Measurements from ENCODE around the gene LDLRAP1.
A peak's percentile ranks its signal among the peaks of the same experiment; 100 is the strongest.

The LDLRAP1 gene

DNA sequence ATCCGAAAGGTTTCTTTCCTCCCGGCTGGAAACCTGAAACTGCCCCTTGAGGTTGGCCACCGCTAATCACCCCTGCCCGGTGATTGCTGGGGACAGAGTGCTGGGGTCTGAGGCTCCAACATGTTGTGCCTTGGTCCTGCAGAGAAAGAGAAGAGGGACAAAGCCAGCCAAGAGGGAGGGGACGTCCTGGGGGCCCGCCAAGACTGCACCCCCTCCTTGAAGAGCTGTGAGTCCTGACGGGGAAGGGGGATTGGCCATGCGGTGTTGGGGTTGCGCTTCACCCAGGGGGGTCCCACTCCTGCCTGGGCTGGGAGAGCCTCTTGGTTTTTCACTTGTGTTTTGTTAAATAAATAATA is 19.5 kb downstream of the LDLRAP1 start:
- no peak for DNase-seq

DNA sequence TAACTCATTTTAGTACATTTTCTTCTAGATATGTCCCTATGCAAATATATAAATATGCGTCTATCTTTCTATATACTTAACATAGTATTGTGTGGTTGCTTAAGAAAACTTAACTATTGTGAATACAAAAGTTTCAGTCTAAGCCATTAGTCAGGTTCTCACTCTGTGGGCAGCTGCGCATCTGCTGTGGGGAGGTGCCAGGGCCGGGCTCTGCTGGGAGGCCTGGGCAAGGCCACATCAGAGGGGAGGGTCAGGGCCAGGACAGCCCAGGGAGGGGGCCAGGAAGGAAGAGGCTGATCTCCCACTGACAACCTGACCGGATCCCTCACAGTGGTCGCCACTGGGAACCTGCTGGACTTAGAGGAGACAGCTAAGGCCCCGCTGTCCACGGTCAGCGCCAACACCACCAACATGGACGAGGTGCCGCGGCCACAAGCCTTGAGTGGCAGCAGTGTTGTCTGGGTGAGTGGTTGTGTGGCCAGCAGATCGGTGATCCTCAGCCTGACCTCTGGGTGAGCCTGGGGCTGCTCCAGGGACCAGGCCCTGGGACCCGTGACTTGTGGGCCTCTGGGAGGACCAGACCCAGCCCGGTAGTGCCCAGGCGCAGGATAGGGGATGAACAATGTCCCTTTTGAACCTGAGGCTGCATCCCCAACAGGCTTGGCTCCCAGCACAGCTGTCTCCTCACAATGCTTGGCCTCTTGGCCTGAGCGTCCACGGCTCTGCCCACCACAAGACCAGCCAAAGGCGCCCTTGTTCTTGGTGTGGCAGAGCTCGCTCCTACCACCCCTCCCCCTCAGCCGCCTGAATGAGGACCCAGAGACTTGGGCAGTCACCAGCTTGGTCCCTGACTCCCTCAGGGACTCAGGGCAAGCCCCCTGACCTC is 20.2 kb downstream of the LDLRAP1 start:
- no peak for DNase-seq

DNA sequence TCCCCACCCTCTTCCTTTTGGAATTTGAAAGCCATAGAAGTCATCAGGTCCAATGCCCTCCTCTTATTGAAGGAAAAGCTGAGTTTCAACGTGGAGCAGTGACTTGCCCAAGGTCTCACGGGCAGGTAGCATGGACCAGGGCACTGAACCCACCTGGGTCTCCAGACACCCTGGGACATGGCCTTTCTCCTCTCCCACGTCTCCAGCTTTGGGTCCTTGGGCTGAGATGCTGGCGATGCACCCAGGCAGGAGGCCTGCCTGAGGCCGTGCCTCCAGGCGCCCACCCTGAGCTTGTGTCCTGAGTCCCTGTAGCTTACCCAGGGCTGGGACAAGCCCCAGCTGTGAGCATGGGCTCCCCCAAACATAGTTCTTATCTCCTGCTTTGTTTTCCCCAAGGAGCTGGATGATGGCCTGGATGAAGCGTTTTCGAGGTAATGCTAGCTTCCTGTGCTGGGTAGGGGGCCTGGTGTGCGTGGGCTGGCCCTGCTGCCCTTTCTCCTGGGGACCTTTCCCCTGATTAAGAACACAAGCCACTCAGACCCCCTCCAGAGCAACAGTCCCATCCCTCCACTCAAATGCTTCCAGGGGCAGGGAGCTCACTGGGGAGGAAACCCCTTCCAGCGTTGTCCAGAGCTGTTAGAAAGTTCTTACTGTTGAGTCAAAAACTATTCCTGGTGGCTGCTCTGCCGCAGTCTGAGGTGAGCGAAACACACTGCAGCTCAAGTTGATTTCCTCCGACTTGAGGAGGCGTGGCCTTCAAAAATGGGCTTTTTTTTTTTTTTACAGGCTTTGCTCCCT is 21.6 kb downstream of the LDLRAP1 start:
- DNase-seq: peak; percentile 77

DNA sequence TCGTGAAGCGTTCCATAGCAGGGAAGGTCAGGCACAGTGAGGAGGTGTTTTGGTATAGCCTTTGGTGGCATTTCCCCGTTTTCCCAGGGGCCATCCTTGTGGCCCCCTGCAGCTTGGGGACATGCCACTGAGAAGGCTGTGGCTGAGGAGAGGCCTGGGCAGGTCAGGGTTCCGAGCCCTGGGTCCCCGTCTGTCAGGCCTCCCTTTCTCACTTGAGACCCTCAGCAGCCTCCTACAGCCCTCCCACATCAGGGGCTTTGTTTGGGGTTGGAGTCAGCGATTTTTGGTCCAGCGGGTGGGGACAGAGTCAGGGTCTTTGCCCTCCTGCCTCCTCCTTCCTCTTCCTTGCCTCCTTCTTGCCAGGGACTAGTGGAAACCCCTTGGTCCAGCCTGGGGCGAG is 22.2 kb downstream of the LDLRAP1 start:
- no peak for DNase-seq

DNA sequence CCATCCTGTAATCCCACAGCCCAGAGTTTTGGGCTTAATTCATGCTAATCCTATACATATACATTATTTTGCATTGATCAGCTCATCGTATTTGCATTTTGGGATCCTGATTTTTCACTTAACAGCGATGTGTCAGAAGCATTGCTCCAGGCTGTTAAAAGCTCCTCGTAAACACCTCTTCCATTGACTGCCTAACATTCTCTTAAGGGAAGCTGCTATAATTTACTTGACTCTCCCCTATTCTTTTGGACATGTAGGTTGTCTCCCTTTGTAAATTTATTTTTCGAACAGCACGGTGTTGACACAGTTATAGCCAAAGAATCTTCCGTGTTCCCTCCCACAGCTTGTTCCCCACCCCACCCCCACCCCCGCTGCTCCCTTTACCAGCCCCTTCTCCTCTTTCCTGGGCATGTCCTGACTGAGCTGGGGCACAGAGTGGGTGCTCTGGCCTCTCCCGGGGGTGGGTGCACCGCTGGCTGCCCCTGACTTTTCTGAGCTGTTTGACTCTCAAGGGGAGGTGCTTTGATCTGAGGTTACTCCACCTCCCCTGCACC is 22.8 kb downstream of the LDLRAP1 start:
- DNase-seq: no peak

DNA sequence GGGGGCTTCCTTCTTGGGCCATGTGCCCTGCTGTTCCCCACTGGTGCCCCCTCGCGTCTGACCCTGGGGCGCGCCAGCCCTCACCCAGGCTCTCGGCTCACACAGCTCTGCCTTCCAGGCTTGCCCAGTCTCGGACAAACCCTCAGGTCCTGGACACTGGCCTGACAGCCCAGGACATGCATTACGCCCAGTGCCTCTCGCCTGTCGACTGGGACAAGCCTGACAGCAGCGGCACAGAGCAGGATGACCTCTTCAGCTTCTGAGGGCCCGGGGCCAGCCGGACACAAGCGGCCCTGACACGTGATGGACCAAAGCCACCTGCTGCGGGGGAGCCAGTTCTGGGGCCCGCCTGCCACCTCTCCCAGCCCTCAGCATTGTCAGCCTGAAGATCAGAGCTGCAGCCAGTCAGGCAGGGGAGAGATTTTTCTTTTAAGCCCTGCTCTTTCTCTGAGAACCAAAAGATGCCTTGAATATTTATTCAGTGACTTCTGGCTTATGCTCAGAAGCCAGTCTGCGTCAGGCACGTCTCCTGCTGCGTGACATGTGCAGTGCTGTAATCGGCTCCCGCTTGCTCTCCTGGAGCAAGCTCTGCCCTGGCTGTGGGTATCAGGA is 23.4 kb downstream of the LDLRAP1 start:
- DNase-seq: no peak

DNA sequence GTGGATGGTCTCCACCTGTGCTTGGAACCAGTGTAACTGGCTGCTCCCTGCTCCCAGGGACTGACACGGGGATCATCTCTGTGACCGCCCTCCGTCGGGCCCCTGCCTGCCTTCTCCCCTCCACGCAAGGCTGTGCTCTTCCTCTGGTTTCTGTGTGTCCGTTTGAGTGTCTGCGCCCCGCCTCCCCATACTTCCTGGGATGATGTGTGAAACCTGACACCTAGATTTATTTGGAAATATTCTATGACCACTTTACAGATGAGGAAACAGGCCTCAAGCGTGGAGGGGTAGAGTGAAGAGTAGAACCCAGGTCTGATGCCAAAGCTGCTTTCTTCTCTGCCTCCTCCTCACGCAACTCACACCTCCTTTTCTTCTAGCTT is 24.3 kb downstream of the LDLRAP1 start:
- no peak for DNase-seq

DNA sequence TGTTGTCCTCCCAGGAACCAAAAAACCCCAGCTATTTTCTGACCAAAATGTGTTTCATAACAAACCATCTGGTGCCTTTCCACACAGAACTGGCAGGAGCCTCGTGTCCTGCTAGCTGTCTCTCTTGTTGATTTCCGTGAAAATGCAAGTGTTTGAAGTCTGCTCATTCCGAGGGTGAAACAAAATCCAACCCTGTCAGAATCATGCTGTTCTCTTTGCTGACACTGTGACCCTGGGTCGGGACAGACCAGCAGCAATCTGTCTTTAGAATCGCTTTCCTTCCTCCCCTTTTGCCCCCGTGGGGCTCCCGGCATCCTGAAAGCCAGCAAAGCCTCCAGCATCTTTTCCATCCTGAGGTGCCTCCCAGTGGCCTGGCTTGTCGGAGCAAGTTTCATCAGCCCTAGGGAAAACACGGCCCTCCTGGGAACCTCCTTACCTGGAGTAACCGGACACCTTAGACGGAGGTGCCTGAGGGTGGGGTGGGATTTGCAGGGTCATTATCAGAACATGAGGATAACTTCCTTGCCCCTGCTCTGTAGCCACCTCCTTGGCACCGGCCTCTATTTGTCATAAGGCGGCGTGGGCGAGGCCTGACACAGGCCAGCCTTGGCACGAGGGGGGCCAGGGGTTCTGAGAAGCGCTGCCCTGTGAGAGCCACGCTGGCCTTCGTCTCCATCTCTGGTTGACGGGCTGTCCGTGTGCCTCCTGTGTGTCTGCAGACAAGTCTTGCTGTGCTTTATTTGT is 24.9 kb downstream of the LDLRAP1 start:
- DNase-seq: no peak

DNA sequence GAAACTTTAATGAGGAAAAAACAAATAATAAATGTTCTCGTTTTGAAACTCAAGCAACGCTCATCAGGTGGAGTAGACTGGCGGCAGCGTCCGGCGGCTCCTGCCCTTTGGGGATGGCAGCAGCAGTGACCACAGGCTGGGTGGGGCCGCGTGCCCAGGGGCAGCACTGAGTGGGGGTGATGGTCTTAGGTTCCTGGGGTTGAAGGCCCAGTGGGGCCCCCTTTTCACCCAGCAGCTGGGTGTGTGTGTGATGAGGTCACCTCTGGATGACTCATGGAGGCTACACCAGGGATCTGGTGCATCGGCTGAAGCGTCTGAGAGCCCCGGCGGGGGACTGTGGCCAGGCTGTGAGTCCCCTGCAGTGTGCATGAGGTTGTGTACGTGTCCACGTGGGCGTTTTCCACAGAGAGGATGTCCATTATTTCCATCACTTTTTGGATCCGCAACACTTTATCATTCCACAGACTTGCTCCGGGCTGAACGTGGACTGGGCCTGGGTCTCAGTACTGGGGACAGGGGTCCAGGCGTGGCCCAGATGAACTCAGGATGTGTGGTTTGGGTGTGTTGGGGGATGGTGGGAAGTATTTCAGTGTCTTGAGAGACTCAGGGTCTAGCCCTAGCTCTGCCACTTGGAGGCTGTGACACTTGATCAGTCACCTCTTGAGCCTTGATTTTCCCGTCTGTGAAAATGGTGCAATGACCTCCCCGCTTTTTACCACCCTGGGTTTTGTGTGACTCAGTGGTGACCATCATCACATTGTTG is 25.6 kb downstream of the LDLRAP1 start:
- no peak for DNase-seq

DNA sequence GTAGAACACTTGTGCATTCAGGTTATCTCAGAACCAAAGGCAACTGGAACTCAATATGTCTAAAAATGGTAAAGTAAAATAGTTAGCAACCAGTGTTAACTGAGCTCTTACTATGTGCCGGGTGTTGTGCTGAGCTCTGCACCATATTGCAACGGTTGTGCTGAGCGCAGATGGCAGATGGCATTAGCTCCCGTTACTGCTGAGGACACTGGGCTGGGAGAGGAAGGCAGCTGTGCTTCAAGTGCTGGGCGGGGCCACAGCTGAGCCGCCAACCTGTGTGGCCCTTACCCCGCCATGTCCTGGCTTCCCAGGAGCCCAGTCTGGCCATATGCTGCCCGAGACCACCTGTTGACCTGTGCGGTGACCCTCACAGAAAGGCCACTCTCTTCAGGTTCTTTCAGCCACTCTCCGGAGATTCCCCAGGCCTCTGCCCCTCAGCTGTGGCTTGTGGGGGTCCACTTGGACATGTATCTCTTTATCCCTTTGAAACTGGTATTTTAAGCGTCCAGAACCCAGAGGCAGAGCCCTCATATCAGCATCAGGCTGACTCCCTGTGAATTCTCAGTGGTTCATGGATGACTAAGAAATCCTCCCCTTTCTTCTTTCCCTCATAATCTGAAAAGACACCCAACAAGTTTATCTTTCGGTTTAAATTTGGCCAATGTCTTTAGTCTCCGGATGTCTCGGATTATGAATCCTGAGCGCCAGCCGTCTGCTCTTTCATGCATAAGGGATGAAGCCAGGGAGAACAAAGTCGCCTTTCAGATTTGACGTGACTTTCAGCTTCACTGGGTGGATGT is 26.4 kb downstream of the LDLRAP1 start:
- no peak for DNase-seq

DNA sequence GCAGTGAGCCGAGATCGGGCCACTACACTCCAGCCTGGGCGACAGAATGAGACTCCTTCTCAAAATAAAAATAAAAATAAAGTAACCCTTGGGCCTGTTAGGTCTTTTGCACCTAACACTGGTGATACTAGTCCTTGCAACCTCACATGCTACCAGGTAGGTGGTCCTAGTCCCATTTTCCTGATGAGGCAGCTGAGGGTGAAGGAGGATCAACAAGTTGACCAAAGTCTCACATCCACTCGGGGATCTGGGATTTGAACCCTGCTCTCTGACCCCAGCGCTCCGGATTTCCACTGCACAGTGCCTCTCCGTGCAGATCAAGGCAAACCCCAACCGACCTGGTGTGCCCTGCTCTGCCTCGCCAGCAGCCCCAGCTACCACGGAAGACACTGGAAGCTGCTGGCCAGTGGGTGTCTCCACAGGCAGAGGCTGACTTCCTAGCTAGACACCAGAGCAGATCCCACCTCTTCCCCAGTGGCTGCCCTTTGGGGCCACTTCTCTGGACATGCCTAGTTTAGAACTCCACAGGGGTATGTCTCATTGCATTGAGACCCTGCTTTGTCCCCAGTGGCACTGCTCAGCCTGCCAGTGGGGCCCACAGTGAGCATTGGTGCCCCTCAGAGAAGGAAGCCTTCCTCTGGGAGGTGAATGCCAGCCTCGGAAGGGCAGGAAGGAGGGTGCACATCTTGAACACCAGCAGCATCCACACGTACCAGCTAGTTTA is 27.6 kb downstream of the LDLRAP1 start:
- no peak for DNase-seq

DNA sequence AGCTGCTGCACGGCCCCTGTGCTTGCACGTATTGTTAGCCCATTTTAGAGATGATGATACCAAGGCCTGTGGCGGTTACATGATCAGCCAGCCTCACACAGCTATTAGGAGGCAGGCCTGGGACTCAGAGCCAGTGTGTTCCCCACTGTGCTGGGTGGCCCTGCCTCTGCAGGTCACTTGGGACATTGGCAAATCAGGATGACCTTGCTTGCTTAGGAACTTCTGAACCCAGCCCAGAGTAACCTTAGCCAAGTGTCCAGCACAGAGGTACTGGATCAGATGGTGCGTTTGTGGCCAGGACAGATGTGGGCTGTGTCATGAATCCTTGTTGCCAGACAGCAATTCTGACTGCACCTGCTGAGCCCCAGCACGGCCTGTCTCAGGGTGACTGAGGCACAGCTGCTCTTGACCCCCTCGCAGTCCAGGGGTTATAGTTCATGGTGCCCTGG is 28.1 kb downstream of the LDLRAP1 start:
- no peak for DNase-seq

DNA sequence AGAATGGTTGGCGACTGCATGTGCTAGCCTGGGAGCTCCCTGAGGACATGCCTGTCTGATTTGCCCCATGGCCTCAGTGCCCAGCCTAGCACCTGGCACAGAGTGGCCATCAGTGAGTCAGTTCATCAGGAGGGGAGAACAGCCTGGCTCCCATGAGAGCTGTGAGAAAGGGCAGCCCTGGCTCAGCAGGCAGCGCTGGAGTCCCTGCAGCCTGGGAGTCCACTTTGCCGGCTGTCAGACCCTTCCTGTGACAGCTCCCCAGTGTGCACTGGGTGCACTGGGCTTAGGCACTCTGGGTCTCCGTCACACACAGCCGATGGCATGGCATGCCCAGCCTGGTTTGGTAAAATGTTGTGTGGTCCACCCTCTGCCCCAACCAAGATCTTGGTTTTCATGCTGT is 28.7 kb downstream of the LDLRAP1 start:
- no peak for DNase-seq

DNA sequence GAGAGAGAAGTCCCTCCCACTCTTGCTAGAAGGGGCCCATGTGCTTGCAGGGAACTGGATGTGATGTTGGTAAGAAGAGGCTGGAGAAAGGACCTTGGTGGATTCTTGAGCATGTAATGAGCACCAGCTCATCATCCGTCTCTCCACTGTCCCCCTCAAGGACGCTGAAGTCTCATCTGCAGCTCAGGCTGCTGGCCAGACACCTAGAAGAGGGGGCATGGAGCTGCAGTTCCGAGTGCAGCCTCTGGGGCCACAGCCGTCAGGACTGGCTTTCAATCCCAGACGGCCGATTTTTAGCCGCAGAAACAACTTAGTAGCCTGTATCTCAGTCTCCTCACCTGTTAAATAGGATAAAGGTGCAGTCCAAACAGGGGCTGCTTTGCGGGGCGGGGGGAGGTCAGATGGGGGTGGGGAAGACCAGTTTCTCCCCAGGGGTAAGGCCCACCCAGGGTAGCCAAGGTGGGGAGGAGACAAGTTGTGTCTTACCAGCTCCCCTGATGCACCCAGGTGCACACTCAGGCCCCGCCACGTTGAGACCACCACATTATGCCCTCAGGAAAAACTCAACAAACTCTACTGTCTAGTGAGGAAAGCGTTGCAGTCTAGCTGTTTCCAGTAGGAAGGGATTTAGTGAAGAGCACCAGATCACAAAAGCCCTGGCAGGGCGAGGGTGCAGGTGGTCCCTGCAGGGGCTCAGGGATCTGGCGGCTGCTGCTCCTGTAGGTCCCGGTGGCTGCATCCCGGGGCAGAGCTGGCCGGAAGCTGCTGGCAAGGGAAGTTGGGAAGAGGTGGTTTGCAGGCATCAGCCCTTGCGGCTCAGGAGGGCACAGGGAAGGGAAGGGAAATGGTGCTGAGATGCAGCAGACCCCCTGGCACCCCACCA is 29.5 kb downstream of the LDLRAP1 start:
- peak; percentile 80 for DNase-seq

DNA sequence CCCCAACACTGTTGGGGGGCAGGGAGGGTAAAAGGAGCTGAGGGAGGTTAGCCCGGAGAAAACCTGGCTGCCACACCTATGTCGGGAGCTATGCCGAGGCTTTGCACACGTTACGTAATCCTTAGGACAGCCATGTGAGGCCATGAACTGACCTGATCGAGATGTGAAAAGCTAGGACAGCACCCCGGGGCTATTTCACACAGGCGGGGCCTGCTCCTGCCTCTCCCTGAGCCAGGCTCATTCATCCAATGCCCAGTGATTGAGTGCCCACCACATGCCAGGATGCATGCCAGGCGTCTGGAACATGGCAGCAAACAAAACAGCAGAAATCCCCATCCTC is 30.2 kb downstream of the LDLRAP1 start:
- DNase-seq: no peak

DNA sequence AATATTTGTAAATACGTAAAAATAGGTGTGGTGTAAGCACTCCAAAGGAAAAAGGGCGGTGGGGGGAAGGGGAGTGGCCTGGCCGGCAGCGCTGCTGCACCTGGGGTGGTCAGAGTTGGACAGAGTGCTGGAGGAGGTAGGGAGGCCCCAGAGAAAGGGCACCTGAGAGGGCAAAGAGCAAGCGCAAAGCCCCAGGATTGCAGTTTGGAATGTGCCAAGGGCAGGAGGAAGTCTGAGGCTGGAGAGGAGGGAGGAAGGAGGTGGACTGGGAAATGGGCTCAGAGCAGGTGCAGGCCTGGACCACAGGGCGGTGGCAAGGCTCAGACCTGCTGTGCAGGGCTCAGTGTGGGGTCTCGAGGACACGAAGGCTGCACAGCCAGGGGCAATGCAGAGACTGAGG is 30.6 kb downstream of the LDLRAP1 start:
- DNase-seq: no peak

DNA sequence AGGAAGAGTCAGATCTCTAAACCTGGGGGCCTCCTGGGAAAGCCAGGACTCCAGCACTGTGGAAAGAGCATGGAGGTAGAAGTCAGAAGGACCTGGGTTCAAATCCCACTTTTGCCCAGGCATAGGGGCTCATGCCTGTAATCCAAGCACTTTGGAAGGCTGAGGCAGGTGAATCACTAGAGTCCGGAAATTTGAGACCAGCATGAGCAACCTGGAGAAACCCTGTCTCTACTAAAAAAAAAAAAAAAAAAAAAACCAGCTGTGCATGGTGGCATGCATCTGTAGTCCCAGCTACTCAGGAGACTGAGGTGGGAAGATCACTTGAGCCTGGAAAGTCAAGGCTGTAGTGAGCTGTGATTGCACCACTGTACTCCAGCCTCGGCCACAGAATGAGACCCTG is 31.8 kb downstream of the LDLRAP1 start:
- DNase-seq: no peak

DNA sequence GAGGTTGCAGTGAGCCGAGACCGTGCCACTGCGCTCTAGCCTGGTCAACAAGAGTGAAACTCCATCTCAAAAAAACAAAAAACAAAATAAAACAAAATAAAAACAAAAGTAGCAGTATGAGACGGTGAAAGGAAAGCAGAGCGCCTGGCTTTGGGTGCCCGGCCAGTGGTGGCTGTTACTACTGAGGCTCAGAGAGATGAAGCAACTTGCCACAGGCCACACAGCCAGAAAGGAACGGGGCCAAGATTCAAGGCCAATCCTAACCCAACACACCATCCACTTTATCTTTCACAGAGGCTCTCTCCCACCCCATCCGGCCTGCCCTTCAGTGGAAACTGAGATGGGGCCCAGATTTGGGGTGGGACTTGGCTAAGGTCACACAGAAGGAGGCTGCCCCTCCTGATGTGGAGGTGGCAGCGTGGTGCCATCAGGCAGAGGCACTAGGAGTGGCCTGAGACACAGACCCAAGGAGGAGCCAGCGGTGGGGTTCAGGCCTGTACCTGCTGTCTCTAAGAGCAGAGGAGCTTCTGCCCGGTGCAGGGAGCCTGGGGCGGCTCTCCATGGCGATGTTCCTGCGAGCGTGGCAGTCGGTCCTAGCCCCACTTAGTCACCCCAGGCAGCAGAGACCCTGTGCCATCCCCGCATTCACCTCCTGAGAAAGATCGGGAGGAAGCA is 33.2 kb downstream of the LDLRAP1 start:
- DNase-seq: no peak
